ENCODE data around the gene KASH5. TPM values are rescaled to one million over a fixed set of nuclear protein-coding genes. Genes with fewer than 3 reads are reported as not detected.
"Not testable (repeated sequence)": the region's sequence is repeated elsewhere in the genome, so short reads cannot be mapped to it uniquely, and the experiment has no call there.

Gene KASH5
- total RNA-seq, 1 donor from 2014 or later = not detected

DNA sequence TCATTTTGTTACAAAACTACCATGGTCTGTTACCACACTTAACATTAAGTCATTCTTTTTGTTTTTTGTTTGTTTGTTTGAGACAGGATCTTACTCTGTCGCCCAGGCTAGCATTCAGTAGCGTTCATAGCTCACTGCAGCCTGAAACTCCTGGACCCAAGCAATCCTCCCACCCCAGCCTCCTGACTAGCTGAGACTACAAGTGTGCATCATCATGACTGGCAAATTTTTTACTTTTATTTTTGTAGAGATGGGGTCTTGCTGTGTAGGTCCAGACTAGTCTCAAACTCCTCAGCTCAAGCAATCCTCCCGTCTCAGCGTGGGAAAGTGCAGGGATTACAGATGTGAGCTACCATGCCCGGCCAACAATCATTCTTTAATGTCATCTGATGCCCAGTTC, 68.3 kb downstream of the KASH5 start:
- Mint-ChIP-seq H3K4me1 (peaks cover 9% of the 10 kb centered on the region), H3K9me3 (no peaks in the 10 kb centered on the region), H3K4me3 (no peak overlapping the region), H3K27me3 (ENCODE audit: low read depth) (no peaks in the 10 kb centered on the region), H3K36me3 (peaks cover 2% of the 10 kb centered on the region), H3K27ac (no peak overlapping the region)
- no peak for DNase-seq (ENCODE audit: low spot score in 2 of 2, unreplicated experiment in 2 of 2)
- no peak for TF ChIP-seq CTCF (IDR thresholded peaks at IDR 0.05; ENCODE audit: unreplicated experiment)

GRCh38 chr19:49458567-49458903, 70.5 kb downstream of the KASH5 start:
- peaks cover 4% of the 10 kb centered on the region for H3K36me3 Mint-ChIP-seq
- no peak overlapping the region for H3K27ac Mint-ChIP-seq
- no peak for DNase-seq (ENCODE audit: low spot score in 2 of 2, unreplicated experiment in 2 of 2)
- peaks cover 3% of the 10 kb centered on the region for H3K4me1 Mint-ChIP-seq
- H3K4me3 Mint-ChIP-seq = no peak overlapping the region
- no peaks in the 10 kb centered on the region for H3K9me3 Mint-ChIP-seq
- no peaks in the 10 kb centered on the region for H3K27me3 Mint-ChIP-seq (ENCODE audit: low read depth)
- TF ChIP-seq CTCF (IDR thresholded peaks at IDR 0.05; ENCODE audit: unreplicated experiment) = no peak

DNA sequence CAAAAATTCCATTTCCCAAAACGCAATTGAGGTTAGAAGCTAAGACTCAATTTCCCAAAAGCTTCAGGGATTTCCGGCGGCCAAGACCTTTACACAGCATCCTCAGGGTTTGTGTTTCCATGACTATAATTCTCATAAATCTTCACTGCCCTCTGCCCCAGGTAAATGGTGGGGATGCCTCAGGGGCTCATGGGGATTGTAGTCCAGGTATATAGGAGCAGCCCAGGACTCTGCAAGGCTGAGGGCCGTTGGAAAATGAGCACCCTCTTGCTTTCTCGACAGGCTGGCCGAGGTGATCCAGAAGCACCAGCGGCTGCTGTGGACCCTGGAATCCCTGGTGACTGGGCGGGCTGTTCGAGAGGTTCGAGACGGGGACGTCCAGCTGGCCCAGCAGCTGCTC, 71.3 kb downstream of the KASH5 start:
- no peak overlapping the region for H3K27ac Mint-ChIP-seq
- H3K9me3 Mint-ChIP-seq = no peaks in the 10 kb centered on the region
- H3K27me3 Mint-ChIP-seq (ENCODE audit: low read depth) = no peaks in the 10 kb centered on the region
- no peak overlapping the region for H3K4me3 Mint-ChIP-seq
- peaks cover 4% of the 10 kb centered on the region for H3K36me3 Mint-ChIP-seq
- no peak for TF ChIP-seq CTCF (IDR thresholded peaks at IDR 0.05; ENCODE audit: unreplicated experiment)
- no peaks in the 10 kb centered on the region for H3K4me1 Mint-ChIP-seq
- no peak for DNase-seq (ENCODE audit: low spot score in 2 of 2, unreplicated experiment in 2 of 2)

DNA sequence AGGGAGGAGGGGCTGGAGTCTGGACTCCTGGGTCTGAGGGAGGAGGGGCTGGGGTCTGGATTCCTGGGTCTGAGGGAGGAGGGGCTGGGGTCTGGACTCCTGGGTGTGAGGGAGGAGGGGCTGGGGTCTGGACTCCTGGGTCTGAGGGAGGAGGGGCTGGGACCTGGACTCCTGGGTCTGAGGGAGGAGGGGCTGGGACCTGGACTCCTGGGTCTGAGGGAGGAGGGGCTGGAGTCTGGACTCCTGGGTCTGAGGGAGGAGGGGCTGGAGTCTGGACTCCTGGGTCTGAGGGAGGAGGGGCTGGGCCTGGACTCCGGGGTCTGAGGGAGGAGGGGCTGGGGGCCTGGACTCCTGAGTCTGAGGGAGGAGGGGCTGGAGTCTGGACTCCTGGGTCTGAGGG, 73.1 kb downstream of the KASH5 start:
- H3K9me3 Mint-ChIP-seq; H3K27me3 Mint-ChIP-seq (ENCODE audit: low read depth); H3K4me3 Mint-ChIP-seq: not testable (repeated sequence)

GRCh38 chr19:49461656-49462055, 73.6 kb downstream of the KASH5 start:
- no peak overlapping the region for H3K27ac Mint-ChIP-seq
- H3K9me3 Mint-ChIP-seq = no peaks in the 10 kb centered on the region
- no peak for TF ChIP-seq CTCF (IDR thresholded peaks at IDR 0.05; ENCODE audit: unreplicated experiment)
- no peaks in the 10 kb centered on the region for H3K4me1 Mint-ChIP-seq
- H3K4me3 Mint-ChIP-seq = no peak overlapping the region
- no peak for DNase-seq (ENCODE audit: low spot score in 2 of 2, unreplicated experiment in 2 of 2)
- H3K36me3 Mint-ChIP-seq = peaks cover 4% of the 10 kb centered on the region
- no peaks in the 10 kb centered on the region for H3K27me3 Mint-ChIP-seq (ENCODE audit: low read depth)

More for the DNA sequence above, 73.1 kb downstream of the KASH5 start:
- not testable (repeated sequence) for H3K36me3 Mint-ChIP-seq; H3K4me1 Mint-ChIP-seq; H3K27ac Mint-ChIP-seq; DNase-seq (ENCODE audit: low spot score in 2 of 2, unreplicated experiment in 2 of 2)

GRCh38 chr19:49462492-49462891, 74.4 kb downstream of the KASH5 start:
- Mint-ChIP-seq H3K27ac (no peak overlapping the region), H3K27me3 (ENCODE audit: low read depth) (no peaks in the 10 kb centered on the region), H3K4me1 (no peaks in the 10 kb centered on the region), H3K4me3 (no peak overlapping the region), H3K36me3 (peaks cover 2% of the 10 kb centered on the region), H3K9me3 (no peaks in the 10 kb centered on the region)
- no peak for TF ChIP-seq CTCF (IDR thresholded peaks at IDR 0.05; ENCODE audit: unreplicated experiment)
- DNase-seq (ENCODE audit: low spot score in 2 of 2, unreplicated experiment in 2 of 2) = no peak
